ENCODE measurements around the gene LRRC47.

Gene LRRC47

DNA sequence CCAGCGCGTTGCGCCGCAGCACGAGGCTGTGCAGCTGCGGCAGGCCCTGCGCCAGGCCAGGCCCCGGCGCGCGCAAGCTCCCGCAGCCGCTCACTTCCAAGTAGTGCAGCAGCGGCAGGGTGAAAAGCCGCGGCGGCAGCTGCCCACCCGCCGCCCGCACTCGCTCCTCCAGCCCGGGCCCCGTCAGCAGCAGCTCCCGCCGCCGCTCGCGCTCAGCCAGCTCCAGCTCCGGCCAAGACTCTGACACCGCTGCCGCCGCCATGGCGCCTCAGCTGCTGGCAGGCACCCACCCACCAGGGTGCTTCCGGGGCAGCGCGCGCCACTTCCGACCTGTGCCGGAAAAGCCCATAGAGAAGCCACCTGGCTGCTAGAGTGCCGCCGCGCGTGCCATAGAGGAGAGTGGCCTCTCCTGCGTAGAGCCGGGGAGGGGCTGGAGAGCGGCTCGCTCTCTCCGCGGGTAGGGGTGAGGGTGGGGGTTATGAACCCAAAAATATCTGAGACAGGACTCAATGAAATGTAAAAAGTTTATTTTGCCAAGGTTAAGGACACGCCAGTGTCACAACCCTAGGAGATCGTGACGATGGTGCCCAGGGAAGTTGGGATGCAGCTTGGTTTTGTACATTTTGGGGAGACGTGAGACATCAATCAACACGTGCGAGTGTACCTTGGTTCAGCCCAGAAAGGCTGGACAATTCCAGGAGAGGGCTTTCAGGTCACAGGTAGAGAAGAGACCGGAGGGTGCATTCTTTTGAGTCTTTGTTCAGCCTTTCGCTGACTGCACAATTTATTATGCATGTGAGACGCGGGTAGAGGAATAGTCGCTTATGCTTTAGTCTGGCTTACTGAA, at the start of gene LRRC47:
LRRC47 (minus strand) TSS at position 284 of the 847 bp plus-strand sequence; CDS start at position 262, 22 bp downstream.
- DNase-seq: peak; percentile 97

DNA sequence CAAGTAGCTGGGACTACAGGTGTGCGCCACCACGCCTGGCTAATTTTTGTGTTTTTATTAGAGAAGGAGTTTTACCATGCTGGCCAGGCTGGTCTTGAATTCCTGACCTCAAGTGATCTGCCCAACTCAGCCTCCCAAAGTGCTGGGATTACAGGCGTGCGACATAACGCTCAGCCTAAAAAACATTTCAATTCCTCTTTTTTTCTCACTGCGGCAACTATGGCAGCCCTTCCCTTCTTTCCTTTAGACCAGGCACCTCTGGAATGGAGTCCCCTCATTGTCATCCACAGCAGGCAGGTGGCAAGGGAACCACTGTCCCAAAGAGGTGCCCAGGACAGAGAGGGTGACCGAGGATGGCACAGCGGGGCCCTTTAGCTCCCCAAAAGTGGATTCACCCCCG, 46.6 kb upstream of the LRRC47 start:
- DNase-seq: no peak

DNA sequence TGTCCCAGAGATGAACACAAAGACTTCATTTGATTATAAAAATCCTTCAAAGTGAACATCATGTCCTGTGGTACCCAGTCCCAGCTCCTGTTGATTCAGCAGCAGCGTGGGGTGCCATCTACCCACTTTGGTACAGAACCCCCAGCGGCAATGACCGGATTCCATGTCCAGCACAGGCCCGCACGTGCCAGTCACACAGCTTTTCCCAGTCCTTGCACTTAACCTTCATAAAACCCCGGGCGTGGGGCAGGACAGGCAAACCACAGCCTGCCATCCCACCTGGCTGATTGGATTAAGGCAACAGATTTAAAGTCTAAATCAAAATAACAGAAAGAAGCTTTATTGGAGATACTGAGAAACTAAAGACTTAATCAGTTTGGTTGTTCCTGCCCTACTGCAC, 45.2 kb upstream of the LRRC47 start:
- no peak for DNase-seq

DNA sequence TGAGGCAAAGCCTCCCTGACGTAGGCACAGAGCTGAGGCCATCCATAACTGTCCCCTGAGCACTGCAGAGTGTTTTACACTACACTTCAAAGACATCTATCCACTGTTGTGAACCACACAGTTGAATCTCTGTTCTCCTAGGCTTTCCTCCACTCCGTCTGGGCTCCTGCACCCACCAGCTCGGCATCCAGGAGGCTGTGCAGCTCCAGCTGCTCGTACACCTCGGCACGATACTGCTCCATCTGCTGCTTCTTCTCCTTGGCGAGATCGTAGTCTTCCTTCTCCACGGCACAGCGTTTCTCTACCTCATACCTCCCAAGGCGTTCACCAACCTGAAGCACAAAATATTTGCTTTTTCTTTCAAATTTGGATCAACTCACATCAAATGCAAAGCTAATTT, 42.5 kb upstream of the LRRC47 start:
- DNase-seq: no peak

DNA sequence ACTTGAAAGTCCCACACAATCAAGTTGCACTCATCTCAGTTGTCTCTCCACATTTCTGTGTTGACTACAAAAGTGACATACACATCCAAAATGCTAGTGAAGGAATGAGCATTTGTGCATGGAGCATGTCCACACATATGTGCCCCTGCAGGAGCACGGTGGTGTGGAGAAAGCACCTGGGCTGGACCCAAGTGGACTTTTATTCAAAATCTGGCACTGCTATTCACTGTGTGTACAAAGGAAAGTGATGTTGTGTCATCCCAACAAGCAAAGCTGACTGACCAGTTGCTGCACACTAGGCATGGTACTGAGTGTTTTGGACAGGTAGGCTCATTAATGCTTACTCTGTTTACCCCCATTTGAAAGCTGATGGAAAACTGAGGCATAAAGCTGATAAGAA, 41.4 kb upstream of the LRRC47 start:
- DNase-seq: no peak

DNA sequence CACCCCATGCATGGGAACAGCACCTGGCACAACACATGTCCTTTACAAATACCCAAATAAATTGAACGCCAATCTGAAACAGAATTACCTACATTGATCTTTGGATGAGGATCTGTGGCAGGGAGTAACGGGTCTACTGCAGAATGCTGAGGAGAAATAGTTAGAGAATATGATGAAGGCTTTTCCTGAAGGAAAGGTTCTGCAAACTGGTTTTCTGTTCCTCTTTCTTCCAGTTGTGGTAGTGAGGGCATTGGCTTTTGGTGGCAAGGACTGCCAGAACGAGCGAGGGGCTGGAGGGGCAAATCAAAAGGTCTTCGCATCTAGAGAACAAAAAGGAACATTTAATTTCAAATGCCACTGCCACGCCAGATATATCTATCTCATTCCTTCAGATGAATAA, 40.9 kb upstream of the LRRC47 start:
- DNase-seq: no peak

DNA sequence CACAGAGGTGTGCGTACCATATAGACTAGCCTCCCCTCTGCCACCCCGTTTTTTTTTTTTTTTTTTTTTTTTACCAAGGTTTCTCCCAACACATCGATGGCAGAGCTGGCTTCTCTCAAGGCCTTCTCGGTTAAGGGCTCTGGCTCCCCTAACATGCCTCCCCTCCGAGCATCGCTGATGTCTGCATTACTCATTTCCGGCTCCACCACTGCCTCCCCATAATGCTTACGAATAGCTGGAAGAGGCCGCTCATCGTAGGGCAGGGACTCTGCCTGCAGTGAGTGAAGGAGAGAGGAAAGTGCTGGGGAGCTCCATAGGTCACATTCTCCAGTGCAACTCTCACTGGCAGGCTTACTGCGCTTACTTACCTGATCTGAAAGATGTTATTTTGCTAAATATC, 40.1 kb upstream of the LRRC47 start:
- no peak for DNase-seq

DNA sequence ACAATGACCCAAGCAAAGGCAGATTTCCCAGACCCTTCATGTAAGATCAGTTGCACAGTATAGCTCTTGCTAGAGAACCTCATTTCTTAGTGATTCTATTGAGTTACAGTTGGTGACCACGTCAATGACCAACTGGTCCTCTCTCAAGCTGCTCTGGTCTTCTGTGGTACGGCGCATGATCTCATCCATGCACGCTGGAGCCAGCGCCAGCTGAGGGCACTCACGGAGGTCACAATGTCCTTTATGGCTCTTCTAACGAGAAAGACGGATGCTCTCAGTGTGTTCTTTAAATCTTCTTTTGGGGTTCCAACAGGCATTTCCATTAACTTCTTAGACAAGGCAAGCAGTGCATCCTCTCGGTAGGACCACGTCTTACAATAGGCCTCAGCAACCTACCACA, 38.4 kb upstream of the LRRC47 start:
- DNase-seq: no peak

DNA sequence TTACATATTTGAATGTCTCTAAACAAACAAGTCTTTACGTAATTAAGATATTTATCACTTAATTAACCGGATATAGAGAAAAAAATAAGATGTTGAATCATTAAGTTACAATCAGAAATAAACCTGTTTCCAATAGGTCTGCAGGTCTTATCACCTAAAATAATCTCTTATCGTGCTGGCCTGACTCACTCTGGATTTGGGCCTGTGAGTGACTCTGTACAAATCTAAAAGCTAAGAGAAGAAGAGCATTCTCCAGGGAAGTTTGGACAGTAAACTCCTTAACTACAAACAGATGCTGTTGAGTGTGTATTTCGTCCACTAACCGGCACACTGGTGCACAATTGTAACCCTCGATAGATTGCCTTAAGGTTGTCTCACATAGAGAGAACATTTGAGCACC, 35.4 kb upstream of the LRRC47 start:
- no peak for DNase-seq

DNA sequence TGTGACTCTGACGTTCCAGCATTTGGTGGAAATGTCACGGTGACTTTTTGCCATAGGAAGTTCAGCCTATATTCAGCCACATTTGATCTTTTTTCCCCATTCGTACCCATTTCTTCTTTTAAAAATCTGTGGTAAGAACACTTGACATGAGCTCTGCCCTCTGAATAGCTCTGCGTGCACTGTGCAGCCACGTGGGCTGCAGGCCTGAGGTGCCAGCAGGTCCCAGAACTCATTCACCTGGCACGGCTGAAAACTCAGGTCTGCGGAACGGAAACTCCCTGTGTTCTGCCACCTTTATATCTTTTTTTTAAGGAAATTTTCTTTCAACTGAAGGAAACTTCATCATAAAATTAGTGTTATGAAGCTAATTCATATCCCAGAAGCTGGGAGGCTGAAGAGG, 32.1 kb upstream of the LRRC47 start:
- no peak for DNase-seq

DNA sequence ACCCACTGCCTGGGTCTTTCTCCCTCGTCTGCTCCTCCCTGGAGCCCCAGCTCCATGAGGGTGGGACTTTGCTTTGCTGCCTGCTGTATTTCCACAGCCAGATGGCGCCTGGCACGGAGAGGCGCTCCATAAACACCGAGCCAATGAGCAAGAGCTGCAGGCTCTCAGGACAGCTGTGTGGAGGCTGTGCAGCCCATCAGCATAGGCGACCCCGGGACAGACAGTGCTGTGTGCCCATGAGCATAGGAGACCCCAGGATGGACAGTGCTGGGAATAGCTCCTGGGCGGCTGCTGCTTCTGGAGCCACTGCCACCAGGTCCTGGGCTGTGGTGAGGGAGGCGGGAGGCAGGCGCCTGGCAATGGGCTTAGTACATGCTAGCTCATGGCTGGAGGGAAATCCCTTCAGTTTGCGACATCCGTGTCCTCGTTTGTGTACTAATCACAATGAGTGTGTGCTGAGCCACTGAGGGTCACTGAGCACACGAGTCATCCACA, 31.6 kb upstream of the LRRC47 start:
- DNase-seq: no peak

DNA sequence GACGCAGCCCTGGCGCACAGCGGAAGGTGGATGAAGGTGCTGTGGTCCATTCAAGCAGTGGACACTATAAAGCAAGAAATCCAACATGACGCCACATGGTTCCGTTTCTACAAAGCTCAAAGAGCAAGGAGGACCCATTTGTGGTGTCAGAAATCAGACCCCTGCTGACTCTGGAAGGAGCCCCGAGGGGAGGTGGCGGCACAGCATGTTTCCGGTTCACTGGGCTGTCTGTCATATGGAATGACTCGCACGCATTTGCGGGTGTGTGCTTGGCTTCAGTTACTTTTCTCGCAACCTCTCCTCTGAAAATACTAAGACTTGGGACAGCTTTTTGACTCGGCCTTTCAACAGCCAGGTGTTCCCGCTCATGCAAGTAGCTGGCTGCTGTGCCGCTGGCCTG, 29.1 kb upstream of the LRRC47 start:
- DNase-seq: no peak

DNA sequence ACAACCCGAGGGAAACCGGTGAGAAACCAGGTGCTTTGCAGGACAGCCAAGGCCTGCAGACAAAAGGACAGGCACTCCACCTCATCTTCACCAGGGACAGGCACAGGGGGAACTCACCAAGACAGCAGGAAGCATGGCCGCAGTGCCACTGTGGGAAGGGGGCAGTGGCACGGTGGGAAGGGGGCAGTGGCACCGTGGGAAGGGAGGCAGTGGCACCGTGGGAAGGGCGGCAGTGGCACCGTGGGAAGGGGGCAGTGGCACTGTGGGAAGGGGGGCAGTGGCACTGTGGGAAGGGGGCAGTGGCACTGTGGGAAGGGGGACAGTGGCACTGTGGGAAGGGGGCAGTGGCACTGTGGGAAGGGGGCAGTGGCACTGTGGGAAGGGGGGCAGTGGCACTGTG, 28.4 kb upstream of the LRRC47 start:
- DNase-seq: no peak

DNA sequence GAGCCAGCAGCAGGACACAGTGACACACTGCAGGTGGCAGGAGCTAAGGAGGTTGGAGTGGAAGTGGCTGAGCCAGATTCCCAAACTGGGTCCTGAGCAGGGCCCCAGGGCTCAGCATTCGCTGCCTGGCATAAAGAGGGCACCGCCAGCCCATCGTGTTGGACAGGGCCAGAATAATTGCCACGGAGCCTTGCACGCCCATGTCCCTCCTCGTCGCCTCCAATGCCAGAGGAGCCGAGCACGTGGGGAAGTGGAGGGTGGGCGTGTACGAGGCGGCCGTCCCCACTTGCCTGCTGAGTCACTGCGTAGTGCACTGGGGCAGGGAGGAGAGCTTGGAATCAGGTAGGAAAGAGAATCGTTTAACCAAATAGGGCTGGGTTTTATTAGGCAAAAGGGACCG, 26.1 kb upstream of the LRRC47 start:
- DNase-seq: no peak

DNA sequence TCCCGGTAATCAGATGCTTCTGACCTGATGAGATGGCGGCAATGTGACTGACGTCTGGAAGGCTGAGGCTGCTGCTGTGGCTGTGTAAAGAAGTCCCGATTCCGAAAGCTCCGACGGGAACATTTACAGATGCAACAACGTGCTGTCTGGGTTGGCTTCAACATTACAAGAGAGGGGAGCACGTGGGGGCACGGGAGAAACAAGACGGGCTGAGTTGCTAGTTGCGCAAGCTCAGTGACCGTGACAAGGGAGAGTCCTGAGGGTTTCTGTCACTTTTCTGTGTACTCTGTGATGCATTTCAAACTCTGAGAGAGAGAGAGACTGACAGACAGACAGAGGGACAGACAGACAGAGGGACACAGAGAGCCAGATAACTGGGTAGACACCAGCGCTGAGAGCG, 25.6 kb upstream of the LRRC47 start:
- no peak for DNase-seq

DNA sequence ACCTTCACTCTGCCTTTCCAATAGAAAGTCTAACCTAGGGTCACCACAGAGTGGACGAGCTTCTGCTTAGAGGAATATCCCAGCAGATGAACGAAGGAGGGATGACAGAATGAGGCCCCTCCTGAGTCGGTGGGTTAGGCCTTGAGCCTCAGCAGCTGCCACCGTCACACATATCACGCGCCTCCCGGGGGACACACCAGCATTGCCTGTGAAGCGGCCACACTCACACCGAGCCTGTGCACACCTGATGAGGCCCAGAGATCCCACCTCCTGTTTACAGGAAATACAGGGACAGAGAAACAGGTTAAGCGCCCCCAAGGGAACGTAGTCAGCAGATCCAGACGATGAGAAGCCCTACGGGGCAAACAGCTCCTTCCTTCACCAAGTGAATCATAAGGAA, 25.1 kb upstream of the LRRC47 start:
- no peak for DNase-seq

DNA sequence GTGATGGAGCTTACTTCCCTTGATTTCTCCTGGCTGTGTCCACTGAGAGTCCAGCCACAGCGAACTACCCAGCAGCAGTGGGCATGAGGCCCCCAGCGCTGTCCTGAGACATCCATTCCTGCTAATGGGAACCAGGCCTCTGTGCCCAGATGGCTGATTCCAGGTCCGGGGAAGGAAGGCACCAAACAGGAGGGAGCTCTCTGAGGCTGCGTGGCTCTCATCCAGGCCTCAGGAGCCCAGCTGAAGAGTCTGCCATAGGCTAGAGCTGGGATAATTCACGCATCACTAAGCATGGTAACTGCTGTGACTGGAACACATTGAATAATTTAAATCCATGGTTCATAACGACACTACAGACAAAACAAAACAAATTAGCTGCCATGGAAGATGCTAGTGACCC, 24.7 kb upstream of the LRRC47 start:
- DNase-seq: no peak

DNA sequence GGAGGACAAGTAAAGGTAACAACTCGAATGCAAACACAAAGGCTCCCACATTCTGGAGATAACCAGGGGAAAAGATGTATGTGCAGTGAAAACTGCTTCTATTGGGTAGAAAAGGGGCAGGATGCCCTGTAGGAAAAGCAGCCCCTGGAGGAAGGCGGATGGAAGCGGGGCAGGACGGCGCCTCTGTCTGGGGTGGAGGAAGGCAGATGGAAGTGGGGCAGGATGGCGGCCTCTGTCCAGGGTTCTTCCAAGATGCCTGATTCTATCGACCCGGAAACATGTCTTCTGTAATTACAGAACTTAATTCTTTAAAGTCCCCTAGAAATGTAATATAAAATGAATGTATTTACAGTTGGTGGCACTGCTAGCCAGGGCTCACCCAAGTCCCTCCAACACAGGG, 24.0 kb upstream of the LRRC47 start:
- DNase-seq: no peak

DNA sequence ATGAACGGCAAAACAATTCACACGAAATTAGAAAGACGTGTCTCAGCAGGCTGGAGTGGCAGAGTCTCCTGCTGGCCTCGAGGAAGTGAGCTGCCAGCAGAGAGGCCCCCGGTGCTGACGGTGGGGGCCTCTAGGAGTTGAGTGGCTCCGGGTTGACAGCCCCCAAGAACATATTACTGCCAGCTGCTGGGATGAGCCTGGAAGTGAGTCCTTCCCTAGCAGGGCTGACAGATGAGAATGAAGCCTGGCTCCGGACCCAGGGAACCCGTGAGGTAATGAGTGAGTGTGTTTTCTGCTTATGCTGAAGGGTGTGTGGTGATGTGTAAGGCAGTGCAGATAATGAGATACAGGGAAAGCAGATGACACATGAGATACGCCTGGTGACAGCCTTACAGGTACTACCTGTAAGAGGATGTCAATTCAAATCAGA, 23.5 kb upstream of the LRRC47 start:
- no peak for DNase-seq

DNA sequence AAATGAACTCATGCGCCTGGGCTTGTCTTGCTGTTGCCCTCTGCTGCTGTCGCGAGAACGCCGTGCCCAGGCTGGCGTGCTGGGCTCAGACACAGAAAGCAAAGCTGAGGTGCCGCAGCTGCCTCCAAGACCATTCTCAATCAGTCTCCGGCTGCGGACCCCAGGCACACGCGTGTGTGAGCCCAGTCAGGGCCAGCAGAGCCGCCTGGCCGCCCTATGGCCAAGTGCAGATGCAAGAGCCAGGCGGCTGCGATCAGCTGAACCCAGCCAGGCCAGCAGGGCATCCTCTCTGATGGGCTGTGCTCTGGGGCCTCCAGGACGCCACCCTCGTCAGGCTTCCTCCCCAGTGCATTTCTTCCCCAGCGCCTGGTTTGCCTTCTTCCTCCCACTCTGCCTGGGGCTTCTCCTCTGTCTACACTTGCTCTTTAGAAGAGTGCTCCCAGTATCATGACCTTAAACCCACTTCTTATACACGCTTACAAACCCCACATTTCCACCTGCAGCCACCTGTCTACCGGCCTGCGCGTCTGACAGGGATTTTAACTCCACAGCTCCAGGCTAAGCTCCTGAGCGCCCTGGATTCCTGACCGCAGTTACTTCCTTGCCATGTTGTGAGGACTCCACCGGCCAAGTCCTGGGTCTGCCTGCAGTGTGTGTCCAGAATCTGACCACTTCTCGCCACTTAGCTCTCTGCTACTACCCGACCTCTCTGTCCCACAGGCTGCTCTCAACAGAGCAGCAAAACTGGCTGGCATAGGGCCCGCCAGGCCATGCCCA, 21.7 kb upstream of the LRRC47 start:
- no peak for DNase-seq

DNA sequence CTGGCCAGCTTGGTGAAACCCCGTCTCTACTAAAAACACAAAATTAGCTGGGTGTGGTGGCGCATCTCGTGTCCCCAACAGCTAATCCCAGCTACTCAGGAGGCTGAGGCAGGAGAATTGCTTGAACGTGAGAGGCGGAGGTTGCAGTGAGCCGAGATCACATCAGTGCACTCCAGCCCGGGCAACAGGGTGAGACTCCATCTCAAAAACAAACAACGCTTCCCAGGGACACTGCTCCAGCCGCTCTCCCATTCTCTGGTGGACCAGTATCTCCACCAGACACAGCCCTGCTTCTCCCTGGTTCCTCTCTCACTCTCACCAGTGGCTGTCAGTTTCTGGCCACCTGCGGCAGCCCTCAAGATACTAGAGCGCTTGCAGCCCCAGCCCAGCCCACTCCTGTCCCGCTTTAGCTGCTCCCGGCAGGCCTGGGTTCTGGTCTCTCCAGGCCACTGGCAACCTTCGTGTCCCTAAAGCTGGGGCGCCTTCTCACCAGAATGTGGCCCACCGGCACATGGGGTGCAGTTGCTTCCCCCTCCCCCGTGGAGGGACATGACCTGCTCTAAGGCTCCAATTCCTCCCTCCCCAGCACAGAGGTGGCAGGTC, 20.9 kb upstream of the LRRC47 start:
- no peak for DNase-seq

DNA sequence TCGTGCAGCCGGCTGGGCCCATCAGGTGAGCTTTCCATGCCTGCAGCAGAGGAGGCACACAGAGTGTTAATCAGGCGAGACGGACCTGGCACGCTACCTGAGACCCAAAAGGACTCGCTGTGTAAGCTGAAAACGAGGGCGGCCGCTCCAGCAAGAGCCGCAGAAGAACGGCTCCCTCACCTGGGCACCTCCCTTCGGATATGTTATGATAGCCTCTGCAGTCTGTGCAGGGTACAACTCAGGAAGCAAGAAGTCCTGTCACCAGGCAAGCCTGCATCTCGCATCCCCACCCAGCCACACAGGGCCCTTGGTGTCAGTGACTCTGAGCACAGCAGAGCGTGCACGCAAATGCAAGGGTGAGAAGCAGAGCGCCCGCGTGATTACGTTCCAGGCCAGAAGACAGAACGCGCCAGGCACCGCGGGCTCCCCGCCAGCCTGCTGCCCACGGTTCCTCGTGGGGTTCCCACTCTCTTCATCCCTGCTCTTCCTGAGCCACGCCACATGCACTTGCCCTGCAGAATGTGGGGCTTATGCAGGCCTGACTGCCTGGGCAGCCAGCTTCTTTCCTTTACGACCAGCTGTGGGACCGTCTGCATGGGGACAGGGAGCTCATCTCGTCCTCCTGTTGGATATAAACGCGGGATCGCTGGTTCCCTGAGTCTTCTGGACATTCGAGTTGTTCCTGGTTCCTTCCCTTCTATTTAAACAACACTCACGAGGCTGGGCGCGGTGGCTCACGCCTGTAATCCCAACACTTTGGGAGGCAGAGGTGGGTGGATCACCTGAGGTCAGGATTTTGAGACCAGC, 20.2 kb upstream of the LRRC47 start:
- DNase-seq: no peak

All from DMS53 (cell line).